Esophagus muscularis mucosa (tissue), 3 donors: ENCODE measurements around the gene TNK2.
"Not testable (repeated sequence)": the region's sequence is repeated elsewhere in the genome, so short reads cannot be mapped to it uniquely, and the experiment has no call there.

Experiments
- EP300 ChIP-seq: sonication (generic); formaldehyde crosslinking; IDR thresholded peaks from one replicate; pipeline ENCODE4 v1.6.1; 2017; ENCODE audit warnings: antibody characterized with exemption
- TF ChIP-seq, protein P1 (sequence below), 3 experiments: fragments of 200-600 bp in 2 of 3; fragments of 450-650 bp in 1 of 3; sonication (generic) in 2 of 3; IDR thresholded peaks; one replicate each; pipeline ENCODE4 v1.5.1; 2017 to 2019; ENCODE audit warnings: antibody characterized with exemption in 3 of 3, mild to moderate bottlenecking in 2 of 3, moderate library complexity in 1 of 3

DNA sequence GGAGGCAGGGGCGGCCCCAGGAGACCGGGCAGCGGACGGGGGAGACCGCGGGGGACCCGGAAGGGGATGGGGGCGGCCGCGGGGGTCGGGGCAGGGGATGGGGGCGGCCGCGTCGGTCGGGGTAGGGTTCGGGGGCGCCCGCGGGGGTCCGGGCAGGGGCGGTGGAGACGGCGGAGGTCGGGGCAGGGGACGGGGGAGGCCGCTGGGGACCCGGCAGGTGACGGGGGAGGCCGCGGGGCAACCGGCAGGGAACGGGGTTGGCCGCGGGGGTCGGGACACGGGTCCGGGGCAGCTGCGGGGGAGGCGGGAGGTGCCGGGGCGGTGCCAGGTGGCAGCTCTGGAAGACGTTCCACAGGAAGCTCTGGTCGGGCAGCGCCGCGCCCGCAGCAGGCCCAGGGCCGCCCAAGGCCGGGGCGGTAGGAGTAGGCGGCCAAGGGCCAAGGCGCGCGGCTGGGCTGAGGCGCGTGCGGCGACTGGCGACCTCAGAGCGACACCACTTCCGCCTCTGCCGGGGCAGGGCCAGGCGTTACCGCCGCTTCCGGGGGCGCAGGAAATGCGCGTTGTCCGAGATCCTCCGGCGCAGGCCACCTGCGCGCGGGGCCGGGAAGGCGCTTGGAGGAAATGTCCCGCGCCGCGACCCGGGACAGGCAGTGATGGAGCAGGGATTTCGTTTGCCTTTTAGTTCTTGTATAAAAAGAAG, 45.9 kb upstream of the TNK2 start:
- TF ChIP-seq, protein P1, sequence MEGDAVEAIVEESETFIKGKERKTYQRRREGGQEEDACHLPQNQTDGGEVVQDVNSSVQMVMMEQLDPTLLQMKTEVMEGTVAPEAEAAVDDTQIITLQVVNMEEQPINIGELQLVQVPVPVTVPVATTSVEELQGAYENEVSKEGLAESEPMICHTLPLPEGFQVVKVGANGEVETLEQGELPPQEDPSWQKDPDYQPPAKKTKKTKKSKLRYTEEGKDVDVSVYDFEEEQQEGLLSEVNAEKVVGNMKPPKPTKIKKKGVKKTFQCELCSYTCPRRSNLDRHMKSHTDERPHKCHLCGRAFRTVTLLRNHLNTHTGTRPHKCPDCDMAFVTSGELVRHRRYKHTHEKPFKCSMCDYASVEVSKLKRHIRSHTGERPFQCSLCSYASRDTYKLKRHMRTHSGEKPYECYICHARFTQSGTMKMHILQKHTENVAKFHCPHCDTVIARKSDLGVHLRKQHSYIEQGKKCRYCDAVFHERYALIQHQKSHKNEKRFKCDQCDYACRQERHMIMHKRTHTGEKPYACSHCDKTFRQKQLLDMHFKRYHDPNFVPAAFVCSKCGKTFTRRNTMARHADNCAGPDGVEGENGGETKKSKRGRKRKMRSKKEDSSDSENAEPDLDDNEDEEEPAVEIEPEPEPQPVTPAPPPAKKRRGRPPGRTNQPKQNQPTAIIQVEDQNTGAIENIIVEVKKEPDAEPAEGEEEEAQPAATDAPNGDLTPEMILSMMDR (IDR thresholded peaks at IDR 0.05) = not testable (repeated sequence)
- not testable (repeated sequence) for TF ChIP-seq EP300
